ENCODE results near the gene MCF2L2.
A peak's percentile ranks its signal among the peaks of the same experiment; 100 is the strongest.

The MCF2L2 gene

DNA sequence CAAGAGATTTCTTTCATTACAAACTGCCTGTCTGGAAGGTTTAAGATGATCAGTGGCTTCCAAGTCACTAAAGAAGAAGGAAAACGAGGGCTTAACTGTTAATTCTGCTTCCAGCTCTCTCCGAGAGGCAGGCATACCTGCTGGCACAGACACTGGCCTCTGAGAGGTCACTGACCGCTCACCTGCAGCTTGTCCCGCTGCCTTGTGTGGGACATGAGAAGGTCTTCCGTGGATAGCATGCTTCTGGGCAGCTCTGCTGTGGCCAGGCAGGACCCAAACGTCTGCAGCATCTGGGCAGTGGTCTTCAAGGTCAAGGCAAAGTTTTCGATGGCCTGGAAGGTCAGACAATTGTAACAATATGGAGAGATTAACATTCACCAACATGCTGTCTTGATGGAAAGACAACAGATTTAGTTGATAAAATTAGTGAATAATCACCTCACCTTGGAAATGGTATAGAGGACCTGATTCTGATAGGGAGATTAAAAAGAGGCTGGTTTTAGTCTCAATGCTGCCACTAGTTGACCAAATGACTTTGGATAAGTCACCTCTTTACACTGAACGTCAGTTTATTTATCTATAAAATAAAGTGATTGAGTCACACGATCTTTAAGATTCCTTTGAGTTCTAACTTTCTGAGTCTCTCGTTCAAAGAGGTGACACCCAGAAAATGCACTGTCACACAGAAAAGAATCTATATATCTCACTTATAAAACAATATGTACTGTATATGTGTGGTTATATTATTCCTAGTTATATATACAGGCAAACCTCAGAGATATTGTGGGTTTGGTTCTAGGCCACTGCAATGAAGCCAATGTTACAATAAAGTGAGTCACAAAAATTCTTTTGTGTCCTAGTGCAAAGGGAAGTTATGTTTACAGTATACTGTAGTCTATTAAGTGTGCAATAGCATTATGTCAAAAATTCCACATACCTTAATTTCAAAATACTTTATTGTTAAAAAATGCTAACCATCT is 110.2 kb downstream of the MCF2L2 start:
- DNase-seq: no peak

DNA sequence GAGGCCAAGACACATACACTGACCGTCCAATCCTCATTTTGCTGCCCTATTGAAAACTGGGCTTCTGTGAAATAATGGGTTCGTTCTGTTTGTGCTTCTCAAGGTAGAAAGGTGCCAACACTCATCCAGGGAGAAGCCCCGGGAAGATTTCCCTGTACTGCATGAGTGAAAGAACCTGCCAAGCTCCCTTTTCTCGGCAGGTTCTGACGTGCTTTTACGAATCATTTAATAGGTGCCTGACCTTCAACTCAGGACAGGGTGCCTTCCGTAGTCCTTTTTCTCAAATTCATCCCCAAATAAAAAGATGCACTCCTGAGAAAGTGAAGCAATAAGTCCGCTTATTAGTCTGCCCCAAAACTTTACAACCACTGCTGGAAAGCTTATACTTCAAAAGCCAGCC is 111.1 kb downstream of the MCF2L2 start:
- no peak for DNase-seq

DNA sequence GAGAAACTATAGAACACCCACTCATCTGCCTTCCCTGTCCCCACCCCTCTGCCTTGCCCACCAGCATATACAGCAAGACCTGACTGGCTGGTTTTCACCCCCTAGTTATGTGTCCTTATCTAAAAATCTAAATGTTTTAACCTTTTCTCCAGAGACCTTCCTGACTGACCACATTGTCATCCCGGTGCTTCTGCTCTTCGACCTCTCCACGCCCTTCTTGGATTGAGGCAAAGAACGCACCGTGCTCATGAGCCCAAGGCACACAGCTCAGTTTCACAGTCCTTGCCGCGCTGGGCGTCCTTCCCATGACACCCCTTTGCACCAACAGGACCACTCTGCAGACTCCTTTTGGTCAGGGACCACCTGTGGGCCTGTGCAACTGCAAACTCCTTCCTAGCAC is 112.7 kb downstream of the MCF2L2 start:
- no peak for DNase-seq

DNA sequence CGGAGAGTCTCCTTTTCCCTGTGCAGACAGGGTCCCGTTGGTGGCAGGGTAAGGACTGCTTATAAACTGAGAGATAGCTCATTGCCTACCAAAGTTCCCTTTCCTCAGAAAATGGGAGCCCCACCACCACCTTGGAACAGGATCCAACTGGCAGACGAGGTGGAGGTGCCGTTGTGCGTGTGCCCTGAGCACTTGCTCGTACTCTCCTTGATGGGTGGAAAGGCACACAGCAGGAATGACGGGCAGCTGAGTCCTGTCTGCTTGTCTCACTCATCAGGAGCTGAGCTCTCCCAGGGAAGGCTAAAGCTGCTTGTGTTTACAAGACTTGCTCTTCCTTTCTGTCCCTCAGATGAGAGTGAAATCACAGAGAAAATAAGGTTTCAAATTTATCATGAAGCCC is 114.7 kb downstream of the MCF2L2 start:
- DNase-seq: no peak

DNA sequence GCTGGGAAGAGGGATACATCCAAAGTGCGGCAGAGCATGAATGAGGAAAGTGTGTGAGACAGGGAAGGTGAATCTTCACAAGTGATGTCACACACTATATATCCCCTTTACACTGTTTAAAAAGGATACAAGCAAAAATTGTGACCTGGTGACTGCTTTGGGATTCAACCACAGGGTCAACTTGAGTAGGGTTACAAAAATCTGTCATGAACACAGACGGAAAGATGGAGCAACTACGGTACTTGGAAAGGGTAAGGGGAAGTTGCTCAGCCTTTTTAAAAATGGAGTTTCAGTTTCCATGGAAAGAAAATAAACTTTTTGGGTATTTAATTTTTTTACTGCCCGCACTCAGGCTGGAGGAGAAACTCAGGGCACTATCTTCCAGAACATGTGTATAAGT is 115.1 kb downstream of the MCF2L2 start:
- DNase-seq: no peak

DNA sequence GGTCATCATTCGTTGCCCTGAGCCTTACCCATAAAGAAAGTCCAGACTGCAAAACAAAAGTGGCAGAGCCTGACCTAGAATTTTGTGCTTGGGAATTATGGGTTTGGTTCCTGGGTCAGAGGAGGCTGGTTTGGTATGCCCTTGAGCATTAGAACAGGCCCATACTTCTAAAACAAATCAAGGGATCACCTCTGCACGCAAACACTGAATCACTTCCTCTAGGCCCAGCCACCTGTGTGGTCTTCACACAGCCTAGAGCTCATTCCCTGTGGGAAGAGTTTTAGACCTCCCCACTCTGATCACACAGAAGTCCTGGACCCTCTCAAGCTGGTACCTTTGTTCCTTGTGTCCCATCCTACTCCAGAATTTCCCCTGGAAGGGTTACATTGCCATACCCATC is 116.0 kb downstream of the MCF2L2 start:
- DNase-seq: no peak

DNA sequence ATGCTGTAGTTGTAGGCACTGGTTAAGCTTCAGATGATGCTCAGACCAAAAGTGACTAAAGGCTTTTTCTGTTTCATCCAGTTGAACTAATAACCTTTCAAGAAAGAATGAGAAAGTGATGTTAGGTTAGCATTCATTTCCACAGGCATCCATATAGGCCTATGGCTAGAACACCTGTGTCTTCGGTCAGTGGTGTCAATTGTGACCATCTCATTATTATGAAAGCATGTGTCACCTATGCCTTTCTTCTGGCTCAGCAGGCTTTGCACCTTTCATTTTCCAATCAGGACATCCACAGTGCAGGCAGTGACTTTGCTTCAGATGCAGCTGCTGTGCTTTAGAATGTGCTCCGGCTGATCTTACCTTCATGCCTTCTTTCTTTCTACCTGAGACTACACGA is 117.5 kb downstream of the MCF2L2 start:
- DNase-seq: no peak

DNA sequence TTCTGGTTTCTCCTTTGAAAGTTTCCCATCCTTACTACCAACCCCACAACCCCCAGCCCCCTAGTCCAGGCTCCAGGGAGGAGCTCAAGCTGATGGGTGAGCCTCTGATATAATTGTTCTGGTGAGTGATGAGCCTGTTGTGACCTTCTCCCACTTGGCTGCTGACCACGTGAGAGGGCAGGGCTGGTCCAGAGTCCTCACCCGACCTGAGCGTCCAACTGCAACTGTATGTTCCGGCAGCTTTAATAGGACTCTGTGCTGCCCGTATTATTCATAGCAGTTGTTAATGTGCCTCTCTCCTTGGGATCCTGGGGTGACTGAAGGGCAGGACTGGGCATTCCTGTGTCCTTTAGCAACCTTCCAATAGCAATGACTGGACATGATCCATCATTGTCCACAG is 119.1 kb downstream of the MCF2L2 start:
- no peak for DNase-seq

DNA sequence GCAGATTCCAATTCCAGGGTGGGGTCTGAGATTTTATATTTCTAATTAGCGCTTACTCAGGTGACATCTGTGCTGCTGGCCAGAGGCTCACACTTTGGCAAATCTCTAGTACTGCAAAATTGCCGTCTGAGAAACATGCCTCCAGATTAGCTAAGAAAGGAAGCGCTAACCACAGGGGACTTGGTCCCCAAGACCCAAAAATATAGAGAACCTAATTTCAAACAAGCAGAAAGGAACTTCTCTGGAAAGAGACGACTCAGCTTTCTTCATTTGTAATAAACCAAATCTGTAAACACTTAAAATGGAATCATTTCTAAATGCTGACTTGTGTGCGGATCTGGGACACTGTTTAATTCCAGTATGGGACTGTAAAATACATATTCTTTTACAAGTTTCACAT is 119.7 kb downstream of the MCF2L2 start:
- DNase-seq: no peak

DNA sequence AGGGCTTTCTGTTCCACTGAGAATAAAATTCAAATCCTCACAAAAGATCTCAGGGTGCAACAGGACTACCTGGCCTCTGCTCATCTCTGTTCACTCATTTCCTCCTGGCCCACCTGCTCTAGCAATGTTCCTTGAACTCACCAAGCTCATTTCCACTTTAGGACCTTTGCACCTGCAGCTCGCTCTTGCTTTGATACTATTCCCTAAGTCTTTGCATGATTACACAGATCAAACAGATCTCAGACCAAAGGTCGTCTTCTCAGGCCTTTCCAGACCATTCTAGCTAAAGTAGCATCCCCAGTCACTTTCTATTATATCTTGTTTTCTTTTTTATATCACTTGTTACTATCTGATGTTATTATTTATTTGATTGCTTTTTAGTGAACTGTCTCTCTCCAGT is 120.7 kb downstream of the MCF2L2 start:
- no peak for DNase-seq

DNA sequence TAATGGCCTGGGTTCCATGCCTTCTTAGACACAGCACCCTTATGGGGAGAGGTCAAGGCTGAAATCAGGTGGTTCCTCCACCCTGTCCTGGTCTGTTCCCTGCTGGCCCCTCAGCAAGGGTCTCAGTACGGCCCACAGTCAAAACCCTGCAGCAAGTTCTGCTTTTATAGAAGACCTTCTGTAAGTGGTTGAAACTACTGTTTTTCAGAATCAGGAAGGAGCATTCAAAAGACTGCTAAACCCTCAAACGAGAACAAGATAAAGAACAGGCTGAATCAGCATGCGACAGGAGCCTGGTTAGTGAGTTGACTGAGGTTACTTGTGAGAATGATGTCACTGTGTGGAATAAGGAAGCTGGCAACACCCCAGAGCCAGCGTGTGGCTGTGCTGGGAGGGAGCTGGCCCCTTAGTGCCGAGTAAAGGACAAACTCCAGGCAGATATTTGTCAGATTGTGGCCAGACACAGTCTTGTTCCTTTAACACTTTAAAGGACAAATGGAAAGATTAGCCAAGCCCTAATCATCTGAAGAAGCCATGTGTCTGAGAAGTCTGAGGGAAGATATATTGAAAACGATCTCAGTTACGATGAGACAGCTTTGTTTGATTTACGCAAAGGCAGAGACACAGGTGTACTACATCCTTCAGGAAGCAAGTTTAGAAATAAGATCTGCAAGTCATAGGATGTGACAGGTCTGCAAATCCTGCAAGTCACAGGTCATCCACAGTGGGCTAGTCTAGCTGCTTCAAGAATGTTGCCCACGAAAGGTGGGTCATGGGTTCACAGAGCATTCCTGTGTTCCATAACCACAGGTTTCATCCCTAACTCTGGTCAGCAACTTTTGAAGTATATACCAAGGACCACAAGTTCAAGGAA is 121.4 kb downstream of the MCF2L2 start:
- no peak for DNase-seq

DNA sequence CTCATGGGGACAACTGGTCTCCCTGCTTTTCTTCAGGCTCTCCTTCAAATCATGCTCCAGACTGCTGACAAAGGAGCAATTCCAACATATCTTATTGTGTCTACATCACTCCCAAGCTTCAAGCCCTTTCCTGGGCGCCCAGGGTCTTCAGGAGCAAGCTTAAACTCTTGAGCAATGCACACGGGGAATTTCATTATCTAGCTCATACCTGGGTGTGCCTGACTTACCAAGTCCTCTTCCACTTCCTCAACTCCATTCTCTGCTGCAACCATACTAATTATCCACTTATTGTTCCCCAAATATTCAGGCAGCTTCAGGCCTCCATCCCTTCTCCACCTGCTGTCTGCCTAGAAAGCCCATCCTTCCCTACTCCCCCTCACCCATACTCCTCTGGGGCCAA is 124.7 kb downstream of the MCF2L2 start:
- no peak for DNase-seq

DNA sequence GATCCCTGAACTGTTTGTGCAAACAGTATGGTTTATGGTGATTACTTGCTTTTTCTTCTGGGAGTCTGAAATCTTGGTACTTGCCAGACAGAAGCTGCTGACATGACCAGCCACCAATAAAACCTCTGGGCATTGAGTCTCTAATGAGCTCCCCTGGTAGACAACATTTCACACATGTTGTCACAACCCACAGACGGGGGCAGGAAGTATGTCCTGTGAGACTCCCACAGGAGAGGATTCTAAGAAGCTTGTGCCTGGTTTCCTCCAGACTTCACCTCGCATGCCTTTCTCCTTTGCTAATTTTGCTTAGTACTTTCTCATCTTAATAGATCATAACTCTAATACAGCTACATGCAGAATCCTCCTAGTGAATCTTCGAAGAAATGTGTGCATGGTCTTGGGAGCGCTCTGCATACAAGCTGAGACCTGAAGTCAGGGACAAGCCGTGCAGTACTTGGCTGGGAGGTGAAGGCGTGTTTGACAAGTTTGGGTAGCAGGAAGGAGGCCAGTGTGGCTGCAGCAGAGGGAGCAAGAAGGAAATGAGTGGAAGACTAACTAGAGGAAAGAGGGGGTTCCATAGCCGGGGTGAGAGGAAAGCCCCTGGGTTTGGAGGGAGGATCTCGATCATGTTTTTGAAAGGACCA is 126.4 kb downstream of the MCF2L2 start:
- DNase-seq: no peak

DNA sequence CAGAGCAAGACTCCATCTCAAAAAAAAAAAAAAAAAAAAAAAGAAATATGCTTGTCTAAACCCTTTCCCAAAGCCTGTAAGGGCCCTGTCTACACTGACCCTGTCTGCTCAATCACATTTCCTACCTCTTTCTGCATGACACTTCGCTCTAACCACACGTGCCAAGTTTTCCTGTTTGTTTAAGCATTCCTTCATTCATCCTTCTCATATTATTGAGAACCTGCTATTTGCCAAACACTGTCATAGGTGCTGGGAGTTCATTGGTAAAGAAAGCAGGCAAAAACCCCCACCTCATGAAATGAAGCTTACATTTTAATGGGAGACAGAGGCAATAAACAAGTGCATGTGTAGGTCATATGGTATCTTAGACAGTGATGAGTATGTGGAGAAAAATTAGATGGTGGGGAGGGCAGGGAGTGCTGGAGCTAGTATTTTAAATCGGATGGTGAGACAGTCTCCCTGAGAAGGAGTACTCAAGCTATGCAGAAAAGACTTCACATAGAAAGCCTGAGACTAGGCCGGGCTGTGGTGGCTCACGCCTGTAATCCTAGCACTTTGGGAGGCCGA is 127.3 kb downstream of the MCF2L2 start:
- no peak for DNase-seq

DNA sequence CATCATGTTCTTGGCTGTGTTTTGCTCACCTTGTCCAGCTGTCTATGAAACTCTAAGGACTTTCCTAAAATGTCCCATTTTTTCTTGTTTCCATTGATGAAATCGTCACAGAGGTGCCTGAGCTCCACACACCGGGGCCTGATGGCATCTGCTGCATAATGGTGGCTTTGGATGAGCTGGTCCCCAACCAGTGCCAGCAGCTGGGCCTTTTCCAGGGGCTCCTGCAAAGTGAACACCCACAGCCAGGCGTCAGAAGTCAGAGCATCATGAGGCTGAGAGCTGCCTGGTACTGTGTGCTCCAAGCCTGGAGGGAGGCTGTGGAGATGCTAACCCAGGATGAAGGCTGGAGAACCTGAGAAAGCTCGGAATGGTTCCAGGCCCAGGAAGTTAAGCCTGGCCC is 128.4 kb downstream of the MCF2L2 start:
- DNase-seq: no peak

DNA sequence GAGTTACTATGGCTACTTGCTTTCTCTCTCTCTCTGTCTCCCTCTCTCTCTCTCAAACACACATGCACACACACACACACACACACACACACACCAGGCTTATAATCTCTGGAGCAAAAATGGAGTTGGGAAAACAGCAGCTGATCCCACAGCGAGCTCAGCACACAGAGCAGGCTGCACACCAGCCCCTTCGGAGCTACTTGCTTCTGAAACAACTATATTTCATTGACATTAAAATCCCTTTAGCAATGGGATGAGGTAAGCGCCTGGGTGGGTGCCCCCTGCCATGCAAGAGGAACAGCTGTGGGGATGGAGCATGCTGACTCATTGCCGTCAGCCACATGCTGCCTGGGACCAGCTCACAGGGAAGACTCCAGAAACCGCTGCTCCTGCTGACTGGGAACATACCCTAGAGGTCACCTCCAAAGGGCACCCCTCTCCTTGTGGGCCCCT is 129.7 kb downstream of the MCF2L2 start:
- no peak for DNase-seq

DNA sequence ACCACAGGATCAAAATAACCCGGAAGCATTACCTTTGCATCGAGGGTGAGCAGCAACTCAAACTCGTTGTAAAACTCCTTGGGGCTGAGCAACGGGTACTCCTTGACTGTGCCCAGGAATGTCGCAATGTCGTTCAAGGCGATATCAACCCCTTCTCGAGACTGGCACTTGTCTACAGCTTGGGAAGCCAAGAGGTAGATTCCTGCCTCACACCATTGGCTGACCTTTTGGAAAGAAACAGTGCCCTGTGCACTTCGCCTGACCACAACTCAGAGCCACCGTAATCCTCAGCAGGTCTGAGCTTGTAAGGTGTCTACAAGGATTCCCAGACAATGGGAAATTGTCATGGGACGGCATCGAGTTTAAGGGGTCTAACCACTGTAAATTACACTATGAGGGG is 131.5 kb downstream of the MCF2L2 start:
- no peak for DNase-seq

DNA sequence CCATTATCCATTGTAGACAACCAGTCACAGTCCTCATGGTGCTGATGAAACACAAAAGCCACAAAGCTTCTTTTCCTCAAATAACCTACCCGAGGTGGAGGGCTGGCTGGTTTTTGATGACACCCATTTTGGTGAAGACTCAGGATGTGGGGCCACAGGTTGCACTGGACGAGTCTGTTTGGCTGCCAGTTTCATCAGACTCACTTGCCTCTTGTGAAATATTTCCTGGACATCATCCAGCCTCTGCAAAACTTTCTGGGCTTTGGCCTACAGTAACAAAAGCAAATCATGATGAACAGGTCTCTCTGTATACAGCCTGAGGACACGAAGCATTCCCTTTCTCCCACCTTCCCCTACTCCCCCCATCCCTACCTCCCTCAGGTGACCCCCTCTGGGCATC is 133.2 kb downstream of the MCF2L2 start:
- no peak for DNase-seq

DNA sequence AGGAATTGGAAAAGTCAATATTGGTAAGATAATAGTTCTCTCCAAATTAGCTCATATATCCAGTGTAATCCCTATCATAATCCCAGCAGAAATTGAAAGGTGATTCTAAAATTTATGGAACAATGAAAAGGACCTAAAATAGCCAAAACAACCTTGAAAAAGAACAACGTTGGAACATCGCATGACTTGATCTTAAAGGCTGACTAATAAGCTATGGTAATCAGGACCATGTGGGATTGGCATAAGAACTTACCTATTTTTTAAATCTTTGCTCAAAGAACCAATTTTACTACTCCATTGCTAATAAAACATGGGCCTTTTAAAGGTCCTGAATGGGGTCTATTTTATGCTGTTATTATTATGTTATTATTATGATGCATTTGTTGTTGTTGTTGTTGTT is 134.5 kb downstream of the MCF2L2 start:
- no peak for DNase-seq

DNA sequence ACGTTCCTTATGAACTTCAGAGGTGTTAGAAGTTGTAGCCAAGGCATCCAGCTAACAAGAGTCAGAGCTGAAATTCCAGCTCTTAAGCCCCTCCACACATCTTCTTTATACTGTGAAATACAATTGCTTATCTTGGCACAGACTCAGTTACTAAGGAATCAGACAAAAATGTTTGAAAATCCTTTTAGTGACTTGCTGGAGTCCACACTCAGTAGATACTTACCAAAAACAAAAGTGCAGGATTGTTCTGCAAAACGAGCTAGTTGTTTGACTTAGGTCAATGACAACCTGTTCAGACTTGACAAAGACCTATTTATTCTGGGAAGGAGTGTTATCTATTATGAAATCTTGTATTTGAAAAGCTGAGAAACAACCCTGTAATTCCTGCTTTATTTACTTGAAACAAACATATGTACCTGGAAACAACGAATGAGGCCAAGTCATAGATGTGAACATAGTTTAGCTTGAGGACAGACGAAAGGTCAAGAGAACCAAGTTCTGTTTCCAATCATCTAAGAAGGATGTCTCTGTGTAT is 136.9 kb downstream of the MCF2L2 start:
- peak; percentile 11 for DNase-seq

DNA sequence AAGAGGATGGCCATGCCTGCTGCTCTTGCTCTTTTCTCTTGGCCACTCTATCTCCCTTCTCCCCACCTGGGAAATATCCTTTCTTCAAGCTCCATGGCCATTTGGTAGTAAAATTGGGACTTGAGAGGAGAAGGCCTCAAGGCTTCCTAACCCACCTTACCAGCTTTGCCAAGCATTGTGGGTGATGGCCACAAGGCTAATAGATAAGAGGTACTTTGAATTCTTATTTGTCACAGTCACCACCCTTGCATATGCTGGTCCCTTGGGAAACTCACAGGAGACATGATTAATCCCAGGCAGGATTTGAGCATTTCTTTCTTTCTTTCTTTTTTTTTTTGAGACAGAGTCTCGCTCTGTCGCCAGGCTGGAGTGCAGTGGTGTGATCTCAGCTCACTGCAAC is 138.2 kb downstream of the MCF2L2 start:
- no peak for DNase-seq

DNA sequence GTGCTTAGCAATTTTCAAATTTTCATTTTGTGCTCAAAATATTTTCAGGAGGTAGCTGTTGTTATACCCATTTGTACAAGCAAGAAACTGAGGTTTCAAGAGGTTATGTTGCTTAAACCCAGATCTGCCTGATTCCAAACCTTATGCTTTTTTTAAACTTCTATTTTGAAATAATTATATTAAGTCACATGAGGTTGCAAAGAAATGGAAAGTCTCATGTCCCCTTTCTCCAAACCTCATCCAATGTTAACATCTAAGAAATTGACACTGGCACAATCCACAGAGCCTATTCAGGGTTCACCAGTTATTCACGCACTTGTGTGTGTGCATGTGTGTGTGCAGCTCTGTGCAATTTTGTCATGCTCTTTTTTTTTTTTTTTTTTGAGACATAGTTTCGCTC is 140.3 kb downstream of the MCF2L2 start:
- no peak for DNase-seq

Measured in NCI-H1105 (cell line).